Activated CD8-positive, alpha-beta memory T cell treated with anti-CD3 and anti-CD28 coated beads, Interleukin-2, amount 50 U/mL, for 1 hour (primary cell): Measurements from ENCODE around the gene CMTR1.
A peak's percentile ranks its signal among the peaks of the same experiment; 100 is the strongest.
"Not testable (repeated sequence)": the region's sequence is repeated elsewhere in the genome, so short reads cannot be mapped to it uniquely, and the experiment has no call there.

ENCODE experiments used
- DNase-seq: peaks from one replicate; pipeline ENCODE4 v3.0.0-alpha.2; 2020; ENCODE audit errors: extremely low read depth

Gene CMTR1

GRCh38 chr6:37491830-37492208 is 58.8 kb downstream of the CMTR1 start:
- DNase-seq, result no peak

GRCh38 chr6:37492236-37492972 is 59.4 kb downstream of the CMTR1 start:
- DNase-seq, result no peak

- no peak for DNase-seq
Observed at GRCh38 chr6:37492991-37493660, 60.1 kb downstream of the CMTR1 start.

DNA sequence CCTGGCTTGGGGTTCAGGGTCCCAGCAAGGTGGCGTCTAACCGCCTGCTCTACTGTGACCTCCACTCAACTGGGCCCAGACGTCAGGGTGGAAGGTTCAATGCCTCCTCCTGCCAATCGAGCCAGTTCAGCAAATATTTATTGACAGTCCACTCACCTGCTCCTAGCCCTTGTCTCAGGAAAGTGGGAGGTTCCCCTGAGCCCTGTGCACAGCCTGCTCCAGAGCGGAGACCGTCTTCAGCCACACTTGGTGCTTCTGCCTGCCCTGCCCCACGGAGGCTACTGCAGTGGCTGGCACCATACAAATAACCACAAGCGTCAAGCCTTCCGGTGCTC is 60.6 kb downstream of the CMTR1 start:
- DNase-seq, result no peak

- DNase-seq, result no peak
Observed at GRCh38 chr6:37495244-37495934, 62.4 kb downstream of the CMTR1 start.

DNA sequence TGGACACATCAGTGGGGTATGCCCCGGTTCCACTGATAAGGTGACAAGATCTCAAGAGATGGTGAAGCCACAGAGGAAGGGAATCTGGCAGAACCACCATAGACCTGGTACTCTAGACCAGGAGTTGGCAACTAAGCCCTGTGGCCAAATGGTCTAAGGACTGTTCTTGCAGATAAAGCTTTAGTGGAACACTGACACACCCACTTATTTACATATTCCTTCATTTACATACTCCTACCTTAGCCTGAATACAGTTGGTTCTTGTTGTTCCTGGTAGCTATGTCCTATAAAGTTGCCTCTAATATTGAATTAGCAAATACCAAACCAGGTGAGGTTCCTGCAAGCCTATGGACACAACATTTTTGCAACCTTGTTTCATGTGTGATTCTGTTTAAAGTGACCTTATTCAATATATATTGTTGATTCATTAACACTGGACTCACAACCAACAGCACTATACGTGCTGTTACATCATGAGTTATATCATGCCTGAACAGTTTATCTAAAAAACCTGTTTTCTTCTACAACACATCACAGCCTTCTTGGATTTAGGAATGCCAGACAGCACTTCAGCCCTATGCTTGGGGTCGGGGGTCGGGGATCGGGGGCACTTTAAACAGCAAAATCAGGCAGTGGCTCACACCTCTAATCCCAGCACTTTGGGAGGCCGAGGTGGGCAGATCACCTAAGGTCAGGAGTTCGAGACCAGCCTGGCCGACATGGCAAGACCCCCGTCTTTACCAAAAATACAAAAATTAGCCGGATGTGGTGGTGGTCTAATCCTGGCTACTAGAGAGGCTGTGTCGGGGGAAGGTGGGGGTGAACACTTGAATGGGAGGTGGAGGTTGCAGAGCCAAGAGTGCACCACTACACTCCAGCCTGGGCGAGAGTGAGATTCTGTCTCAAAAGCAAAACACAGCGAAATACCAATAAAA is 64.2 kb downstream of the CMTR1 start:
- DNase-seq, result no peak

- DNase-seq, result peak; percentile 95
Observed at GRCh38 chr6:37499433-37500293, 66.6 kb downstream of the CMTR1 start, which contains the start of gene CCDC167. CCDC167 (minus strand) TSS chr6:37499893; CDS start chr6:37499863, 30 bp downstream.

GRCh38 chr6:37500294-37500608 is 67.2 kb downstream of the CMTR1 start:
- no peak for DNase-seq

- DNase-seq, result not testable (repeated sequence)
Observed at GRCh38 chr6:37500904-37501303, 67.9 kb downstream of the CMTR1 start.

DNA sequence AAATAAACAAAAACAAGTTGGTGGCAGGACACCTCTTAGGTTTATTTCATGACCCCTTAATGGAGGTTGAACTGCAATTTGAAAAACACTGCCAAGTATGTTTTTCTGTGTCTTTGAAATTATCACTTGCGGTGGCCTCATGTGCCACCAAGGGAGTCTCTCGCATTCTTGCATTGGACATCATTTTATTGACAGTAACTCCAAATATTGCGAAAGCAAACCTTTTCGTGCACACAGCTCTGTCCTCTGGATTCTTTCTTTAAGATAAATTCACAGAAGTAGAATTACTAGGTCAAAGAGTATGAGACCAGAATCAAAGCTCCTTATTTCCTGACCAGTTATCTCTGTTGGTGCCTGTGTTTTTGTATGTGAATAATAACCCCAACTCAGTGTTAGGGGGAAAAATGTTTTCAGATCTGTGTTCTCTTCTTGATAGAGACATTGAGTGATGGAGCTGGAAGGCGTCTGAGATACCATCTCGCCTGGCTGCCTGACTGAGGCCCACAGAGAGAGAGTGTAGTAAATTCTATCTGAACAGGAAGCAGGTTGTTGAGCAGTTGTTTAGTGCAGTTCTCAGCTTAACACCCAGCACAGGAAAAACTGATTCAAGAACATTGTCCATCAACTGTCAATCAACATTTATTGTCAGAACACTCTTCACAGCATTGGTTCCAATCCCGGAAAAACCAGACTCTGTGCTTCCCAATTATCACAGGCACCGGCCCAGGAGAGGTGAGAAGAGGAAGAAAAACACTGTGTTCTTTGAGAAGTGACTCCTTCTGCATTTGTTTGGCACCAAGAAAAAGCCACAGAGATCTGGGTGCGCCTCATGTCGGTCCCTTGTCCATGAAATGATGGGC is 68.8 kb downstream of the CMTR1 start:
- DNase-seq, result no peak

DNA sequence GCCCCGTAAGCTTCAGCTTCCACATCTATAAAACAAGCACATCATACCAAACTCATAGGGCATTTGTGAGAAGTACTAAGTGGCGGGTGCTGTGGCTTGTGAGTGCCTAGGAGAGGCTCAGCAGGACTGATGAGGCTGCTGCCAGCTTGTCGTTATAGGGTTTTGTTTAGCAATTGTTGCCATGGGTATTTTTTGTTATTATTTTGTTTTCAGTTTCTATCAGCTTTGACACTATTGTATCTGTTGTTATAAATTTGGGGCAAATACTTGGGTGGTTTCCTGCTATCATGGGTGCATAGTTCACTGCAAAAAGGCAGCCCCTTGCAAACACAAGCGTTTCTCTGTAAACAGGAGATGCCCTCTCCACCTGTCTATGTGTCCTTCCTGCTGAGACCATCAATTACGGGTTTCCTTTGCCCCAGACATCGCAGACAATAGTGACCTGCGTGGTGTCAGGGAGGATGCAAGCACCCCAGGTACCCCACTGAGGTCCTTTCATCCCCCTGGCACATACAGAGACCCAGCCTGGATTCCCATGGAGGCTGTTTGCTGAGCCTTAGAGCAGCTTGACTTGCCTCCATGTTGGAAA is 69.8 kb downstream of the CMTR1 start:
- no peak for DNase-seq

DNA sequence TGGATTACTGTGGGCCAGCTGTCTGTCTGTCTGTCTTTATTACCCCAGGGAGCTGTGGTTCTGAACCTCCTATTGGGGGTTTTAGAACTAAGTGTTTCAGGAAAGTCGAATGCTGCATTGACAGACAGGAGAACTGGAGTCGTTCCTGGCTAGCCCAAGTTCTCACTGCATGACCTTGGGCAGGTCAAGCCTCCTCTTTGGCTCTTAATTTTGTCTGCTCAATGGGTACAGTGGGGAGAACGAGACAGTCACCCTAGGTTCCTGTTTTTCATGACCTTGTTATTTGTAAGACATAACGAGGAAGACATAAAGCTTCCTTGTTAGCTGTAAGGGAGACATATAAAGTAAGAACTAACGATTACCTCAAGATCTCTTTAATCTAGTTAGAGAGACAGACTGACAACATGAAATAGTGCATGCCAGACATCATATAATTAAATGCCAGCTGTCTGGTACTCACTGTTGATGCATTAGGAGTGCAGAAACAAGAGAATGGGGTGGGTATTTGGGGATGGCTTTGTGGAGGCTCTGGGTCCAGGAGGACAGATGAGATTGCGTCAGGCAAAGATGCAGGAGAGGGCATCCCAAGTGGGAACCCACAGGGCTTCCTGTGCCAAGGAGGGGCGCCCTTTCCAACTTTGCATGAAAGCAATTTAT is 70.4 kb downstream of the CMTR1 start:
- no peak for DNase-seq

- no peak for DNase-seq
Observed at GRCh38 chr6:37504024-37504423, 71.0 kb downstream of the CMTR1 start.

DNA sequence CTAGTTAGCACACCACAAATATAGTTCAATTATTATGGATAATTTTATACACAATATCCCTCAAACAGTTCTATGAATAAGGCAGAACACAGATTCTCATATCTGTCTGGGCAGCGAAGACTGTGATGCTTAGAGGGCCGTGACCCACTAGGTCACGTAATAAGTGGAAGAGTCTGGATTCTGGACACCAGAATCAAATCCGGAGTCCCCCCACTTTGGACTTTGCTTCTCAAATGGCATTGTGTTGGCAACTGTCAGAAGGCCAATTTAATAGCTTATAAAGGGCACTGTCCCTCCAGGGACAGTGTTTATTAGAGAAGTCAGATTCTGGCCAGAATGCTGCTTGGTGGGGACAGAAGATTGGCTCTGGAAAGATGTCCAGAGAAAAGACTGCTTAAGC is 73.5 kb downstream of the CMTR1 start:
- no peak for DNase-seq

DNA sequence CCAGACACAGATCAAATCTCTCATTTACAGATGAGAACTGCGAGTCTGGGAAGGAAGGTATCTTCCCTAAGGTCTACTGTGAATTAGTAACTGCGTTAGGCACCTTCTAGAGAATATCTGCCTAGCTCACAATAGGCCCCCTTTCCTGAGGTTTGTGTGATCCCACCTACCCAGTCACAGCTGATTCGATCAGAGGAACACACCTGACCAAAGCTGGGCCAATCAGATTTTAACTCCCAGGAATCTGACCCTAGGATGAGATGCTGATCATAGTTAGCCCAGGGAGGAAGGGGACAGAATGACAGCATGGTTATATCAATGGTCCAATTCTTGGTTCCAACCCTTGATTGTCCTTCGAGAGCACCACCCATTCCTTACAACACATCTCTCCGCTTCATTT is 74.1 kb downstream of the CMTR1 start:
- no peak for DNase-seq

- no peak for DNase-seq
Observed at GRCh38 chr6:37507690-37508421, 74.8 kb downstream of the CMTR1 start.

DNA sequence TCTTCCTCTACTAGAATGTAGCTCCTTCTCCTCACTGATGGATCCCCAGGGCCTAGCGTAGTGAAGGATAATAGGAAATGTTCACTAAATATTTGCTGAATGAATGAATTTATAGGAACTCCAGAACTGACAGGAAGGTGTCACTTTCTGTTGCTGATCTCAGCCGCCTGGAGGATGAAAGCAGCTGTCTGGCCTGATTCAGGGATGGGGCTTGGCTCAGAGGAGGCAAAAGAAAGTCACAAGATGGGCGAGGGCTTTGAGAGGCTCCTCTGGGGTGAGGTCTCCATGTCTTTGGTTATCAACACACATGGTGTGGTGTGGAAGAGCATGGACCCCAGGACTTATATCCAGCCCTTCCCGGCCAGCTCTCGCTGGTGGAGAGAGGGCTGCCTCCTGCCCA is 78.2 kb downstream of the CMTR1 start:
- no peak for DNase-seq

DNA sequence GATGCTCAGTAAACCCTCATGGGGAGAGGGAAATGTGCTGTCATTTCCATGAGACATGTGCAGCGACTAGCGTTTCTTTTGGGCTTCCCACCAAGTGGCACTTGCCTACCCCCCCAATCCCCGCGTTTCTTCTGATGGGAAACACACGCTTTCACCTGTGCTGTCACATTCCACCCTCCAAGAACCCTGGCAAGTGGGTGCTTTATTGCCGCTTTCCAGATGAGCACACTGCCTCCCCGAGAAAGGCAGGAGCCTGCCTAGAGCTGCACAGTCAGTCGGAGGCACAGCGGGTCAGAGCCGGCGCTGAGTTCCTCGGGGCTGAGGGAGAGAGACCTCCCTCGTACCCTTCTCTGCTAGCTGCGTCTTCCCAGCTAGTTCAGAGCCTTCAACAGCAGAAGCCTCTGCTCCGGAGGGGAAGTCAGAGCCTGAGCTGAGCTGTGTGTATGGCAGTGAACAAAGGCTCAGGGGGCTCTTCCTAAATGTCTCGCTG is 78.9 kb downstream of the CMTR1 start:
- no peak for DNase-seq
